Immature natural killer cell (primary cell): ENCODE data around the gene NIPAL3. TPM values are rescaled to one million over a fixed set of nuclear protein-coding genes. Genes with fewer than 3 reads are reported as not detected.

Experiments
- DNase-seq, 3 donors: peaks; one replicate each; pipeline ENCODE4 v3.0.0; 2022; ENCODE audit warnings: mixed read lengths in 1 of 3
- H3K27ac Mint-ChIP-seq, 6 donors: one replicate each; pipeline ENCODE4 v1.8.0; 2020; ENCODE audit warnings: mixed read lengths in 6 of 6, mild to moderate bottlenecking in 5 of 6, inconsistent platforms in 4 of 6, moderate library complexity in 3 of 6
- H3K27me3 Mint-ChIP-seq, 3 donors: one replicate each; pipeline ENCODE4 v1.8.0; 2020 to 2021; ENCODE audit warnings: low read depth in 3 of 3, mild to moderate bottlenecking in 3 of 3, mixed read lengths in 3 of 3, moderate library complexity in 3 of 3, inconsistent platforms in 1 of 3
- H3K36me3 Mint-ChIP-seq, 3 donors: one replicate each; pipeline ENCODE4 v1.8.0; 2020; ENCODE audit warnings: mixed read lengths in 3 of 3, inconsistent platforms in 2 of 3, mild to moderate bottlenecking in 2 of 3
- H3K4me1 Mint-ChIP-seq, 2 donors: one replicate each; pipeline ENCODE4 v1.8.0; 2020; ENCODE audit warnings: inconsistent platforms in 2 of 2, mild to moderate bottlenecking in 2 of 2, mixed read lengths in 2 of 2, moderate library complexity in 1 of 2
- H3K4me3 Mint-ChIP-seq, 5 donors: one replicate each; pipeline ENCODE4 v1.8.0; 2020; ENCODE audit warnings: mild to moderate bottlenecking in 5 of 5, mixed read lengths in 5 of 5, inconsistent platforms in 3 of 5, moderate library complexity in 3 of 5
- H3K9me3 Mint-ChIP-seq, 6 donors: one replicate each; pipeline ENCODE4 v1.8.0; 2020; ENCODE audit warnings: mild to moderate bottlenecking in 6 of 6, mixed read lengths in 6 of 6, inconsistent platforms in 4 of 6, moderate library complexity in 3 of 6
- polyA plus RNA-seq, 3 donors: library from polyadenylated mRNA; unstranded; fragments of 300-500 nt; fragmentation: Illumina TruSeq; gene quantifications; one replicate each; pipeline ENCODE4 v1.2.3, GENCODE V29; 2021

Gene NIPAL3
- polyA plus RNA-seq, 3 donors from 2014 or later = 23.9 to 42.3 (median 38.5) TPM

DNA sequence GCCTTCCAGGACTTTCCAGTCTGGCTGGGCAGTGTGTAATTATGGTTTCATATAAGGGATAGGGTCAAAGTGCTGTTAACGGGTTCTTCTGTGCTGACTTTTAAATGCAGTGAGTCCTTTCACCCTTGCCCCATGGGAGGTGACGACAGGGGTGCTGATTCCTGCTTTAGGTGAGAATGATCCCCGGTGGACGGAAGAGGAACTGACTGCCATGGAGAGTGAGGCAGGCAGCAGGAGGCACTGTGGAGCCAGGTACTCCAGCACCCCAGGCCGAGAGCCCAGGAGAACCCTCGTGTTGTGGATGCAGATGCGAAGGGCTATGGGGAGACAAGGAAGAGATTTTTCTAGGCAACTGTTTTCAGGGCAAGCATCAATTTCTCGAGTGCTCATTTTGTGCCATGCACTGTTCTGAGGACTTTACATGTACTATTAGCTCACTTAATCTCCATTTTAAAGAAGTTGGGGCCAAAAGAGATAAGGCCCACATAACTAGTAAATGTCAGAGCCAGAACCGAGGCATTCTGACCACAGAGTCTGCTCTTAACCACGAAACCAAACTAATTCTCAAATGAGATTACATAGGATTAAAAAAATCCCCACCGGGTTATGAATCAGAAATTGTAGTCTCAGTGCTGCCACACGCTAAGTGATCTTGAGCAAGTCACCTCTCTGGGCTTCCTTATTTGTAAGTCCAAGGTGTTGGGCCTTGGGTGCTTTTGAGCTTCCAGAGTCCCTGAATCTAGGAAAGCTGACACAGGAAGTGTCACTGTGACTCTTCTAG lies 30.3 kb upstream of the NIPAL3 start:
- Mint-ChIP-seq H3K36me3 (no peaks in the 10 kb centered on the region), H3K4me1 (peaks cover 0 to 3% of the 10 kb centered on the region in 2 donors), H3K9me3 (no peaks in the 10 kb centered on the region), H3K27me3 (peaks cover 0 to 4% (median 4%) of the 10 kb centered on the region in 3 donors), H3K27ac (peak overlapping the region in 1 of 6 donors; percentile 25), H3K4me3 (no peak overlapping the region)
- peak in 1 of 3 donors; percentile 5 for DNase-seq

DNA sequence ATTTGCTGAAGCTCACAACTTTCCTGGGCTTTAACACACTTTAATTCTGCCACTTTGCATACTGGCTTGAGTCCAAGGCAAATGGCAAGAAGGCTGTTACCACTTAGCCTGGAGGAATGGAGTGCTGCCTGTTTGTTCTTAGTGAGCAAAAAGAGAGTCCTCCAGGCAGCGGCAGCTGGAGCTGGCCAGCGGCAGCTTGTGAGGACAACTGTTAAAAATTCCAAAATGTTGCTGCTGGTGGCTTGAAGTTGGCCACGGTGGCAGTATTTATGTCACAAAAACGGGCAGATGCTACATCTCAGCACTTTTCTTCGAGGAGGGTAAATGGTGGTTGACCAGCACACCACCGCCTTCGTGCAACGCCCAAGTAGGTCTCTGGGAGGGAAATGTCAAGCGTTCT lies 29.4 kb upstream of the NIPAL3 start:
- H3K27ac Mint-ChIP-seq = no peak overlapping the region
- H3K4me1 Mint-ChIP-seq = peaks cover 2 to 4% of the 10 kb centered on the region in 2 donors
- H3K4me3 Mint-ChIP-seq = no peak overlapping the region
- H3K9me3 Mint-ChIP-seq = no peaks in the 10 kb centered on the region
- no peaks in the 10 kb centered on the region for H3K36me3 Mint-ChIP-seq
- DNase-seq = no peak
- peaks cover 1 to 5% (median 4%) of the 10 kb centered on the region in 3 donors for H3K27me3 Mint-ChIP-seq

GRCh38 chr1:24386931-24387330 lies 28.7 kb upstream of the NIPAL3 start:
- no peak for DNase-seq
- Mint-ChIP-seq H3K4me3 (no peak overlapping the region), H3K27ac (no peak overlapping the region)

GRCh38 chr1:24387636-24388175 lies 27.9 kb upstream of the NIPAL3 start:
- Mint-ChIP-seq H3K27ac (no peak overlapping the region), H3K4me3 (no peak overlapping the region), H3K27me3 (peaks cover 3 to 7% (median 5%) of the 10 kb centered on the region in 3 donors), H3K9me3 (no peaks in the 10 kb centered on the region), H3K4me1 (peaks cover 7 to 9% of the 10 kb centered on the region in 2 donors), H3K36me3 (no peaks in the 10 kb centered on the region)
- DNase-seq = no peak

More at GRCh38 chr1:24386931-24387330, 28.7 kb upstream of the NIPAL3 start:
- H3K9me3 Mint-ChIP-seq = no peaks in the 10 kb centered on the region
- H3K36me3 Mint-ChIP-seq = no peaks in the 10 kb centered on the region
- H3K4me1 Mint-ChIP-seq = peaks cover 7 to 8% of the 10 kb centered on the region in 2 donors
- H3K27me3 Mint-ChIP-seq = peaks cover 3 to 6% (median 3%) of the 10 kb centered on the region in 3 donors

DNA sequence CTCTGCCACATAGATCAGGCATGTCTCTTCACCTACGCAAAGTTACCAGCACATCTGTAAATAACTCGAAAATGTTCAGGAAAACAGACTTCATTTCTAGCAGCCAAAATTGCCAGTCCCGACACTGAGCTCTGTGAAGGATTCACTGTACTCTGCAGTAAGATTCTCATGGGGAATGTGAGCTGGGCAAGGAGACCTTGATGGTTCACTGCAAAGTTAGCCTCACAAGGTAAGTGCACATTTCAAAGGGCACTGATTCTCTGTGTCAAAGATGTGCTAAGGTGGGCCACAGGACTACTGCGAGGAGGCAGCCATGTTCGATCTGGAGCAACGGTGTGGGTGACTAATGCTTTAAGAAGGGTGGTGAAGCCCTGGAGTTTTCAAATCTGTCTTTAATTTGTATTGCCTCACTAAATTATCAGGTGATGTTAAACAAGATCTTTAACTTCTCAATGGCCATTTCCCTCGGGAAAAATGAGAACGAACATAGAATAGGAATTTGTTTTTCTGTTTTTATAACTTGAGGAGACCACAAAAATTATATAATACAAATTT lies 27.2 kb upstream of the NIPAL3 start:
- H3K36me3 Mint-ChIP-seq = no peaks in the 10 kb centered on the region
- peaks cover 3 to 7% (median 5%) of the 10 kb centered on the region in 3 donors for H3K27me3 Mint-ChIP-seq
- H3K4me1 Mint-ChIP-seq = peaks cover 7 to 9% of the 10 kb centered on the region in 2 donors
- no peaks in the 10 kb centered on the region for H3K9me3 Mint-ChIP-seq
- H3K27ac Mint-ChIP-seq = no peak overlapping the region
- no peak for DNase-seq
- no peak overlapping the region for H3K4me3 Mint-ChIP-seq

DNA sequence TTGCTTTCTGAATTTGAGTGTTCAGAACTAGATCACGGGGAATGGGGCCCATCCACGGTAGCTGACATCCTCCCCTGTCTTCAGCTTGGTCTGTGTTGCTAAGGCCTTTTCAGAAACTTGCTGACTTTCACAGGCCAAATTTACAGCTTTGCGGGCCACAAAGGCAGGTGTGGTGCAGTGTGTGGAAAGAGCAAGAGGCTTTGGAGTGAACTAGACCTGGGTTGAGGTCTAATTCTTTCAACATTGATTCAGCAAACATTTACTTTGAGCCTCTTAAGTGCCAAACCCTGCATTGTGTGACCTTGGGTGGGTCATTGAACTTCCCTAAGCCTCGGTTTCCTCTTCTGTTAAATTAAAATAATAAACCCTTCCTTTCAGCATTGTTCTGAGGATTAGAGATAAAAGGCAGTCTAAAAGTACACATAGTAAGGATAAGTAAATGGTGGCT lies 26.3 kb upstream of the NIPAL3 start:
- H3K27ac Mint-ChIP-seq = no peak overlapping the region
- H3K4me3 Mint-ChIP-seq = no peak overlapping the region
- peaks cover 7 to 9% of the 10 kb centered on the region in 2 donors for H3K4me1 Mint-ChIP-seq
- peaks cover 3 to 7% (median 3%) of the 10 kb centered on the region in 3 donors for H3K27me3 Mint-ChIP-seq
- no peak for DNase-seq
- no peaks in the 10 kb centered on the region for H3K36me3 Mint-ChIP-seq
- H3K9me3 Mint-ChIP-seq = no peaks in the 10 kb centered on the region

- H3K4me1 Mint-ChIP-seq = peaks cover 7% of the 10 kb centered on the region in 2 donors
- no peaks in the 10 kb centered on the region for H3K36me3 Mint-ChIP-seq
- H3K9me3 Mint-ChIP-seq = no peaks in the 10 kb centered on the region
- peak; percentile 51 to 75 (median 55) for DNase-seq
- H3K4me3 Mint-ChIP-seq = peak overlapping the region in 4 of 5 donors; percentile 7 to 87 (median 41)
- H3K27me3 Mint-ChIP-seq = peaks cover 3 to 4% (median 3%) of the 10 kb centered on the region in 3 donors
- peak overlapping the region in 4 of 6 donors; percentile 15 to 95 (median 72) for H3K27ac Mint-ChIP-seq
Measured at GRCh38 chr1:24390924-24391782, 24.4 kb upstream of the NIPAL3 start.

DNA sequence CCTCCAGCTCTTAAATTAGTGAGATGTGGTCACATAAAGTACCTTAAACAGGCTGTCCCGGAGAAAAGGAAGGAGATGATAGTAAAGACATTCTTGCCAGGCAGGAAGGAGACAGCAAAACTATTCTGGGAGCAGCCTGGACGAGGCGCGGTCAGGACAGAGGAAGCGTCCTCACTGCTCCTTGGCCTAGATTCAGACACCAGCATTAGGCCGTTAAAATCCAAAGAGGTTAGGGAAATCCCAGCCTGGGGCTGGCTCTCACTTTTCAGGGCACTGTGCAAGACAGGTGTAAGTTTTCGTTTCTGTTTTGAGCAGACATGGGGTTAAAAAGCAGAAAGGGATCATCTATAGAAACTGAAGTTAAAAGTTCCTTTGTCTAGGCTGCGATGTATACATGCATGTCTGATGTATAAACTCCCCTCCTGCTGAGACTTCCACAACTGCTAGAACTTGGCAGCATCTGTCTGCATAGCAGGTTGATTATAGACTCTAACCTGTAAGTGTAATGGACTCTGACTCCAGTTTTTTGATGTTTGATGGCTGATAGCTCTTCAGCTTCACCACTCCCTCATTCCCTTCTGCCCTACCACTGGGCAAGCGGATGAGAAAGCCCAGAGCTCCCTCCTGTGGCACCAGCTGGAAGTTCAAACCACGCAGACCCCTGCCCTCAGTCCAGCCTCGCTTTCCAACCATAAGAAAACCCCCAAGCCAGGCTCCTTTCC lies 23.6 kb upstream of the NIPAL3 start:
- Mint-ChIP-seq H3K27me3 (peaks cover 2 to 3% (median 3%) of the 10 kb centered on the region in 3 donors), H3K27ac (peak overlapping the region in 3 of 6 donors; percentile 15 to 95 (median 91)), H3K36me3 (no peaks in the 10 kb centered on the region), H3K4me3 (peak overlapping the region in 1 of 5 donors; percentile 87), H3K9me3 (no peaks in the 10 kb centered on the region), H3K4me1 (peaks cover 7% of the 10 kb centered on the region in 2 donors)
- peak in 1 of 3 donors; percentile 56 for DNase-seq

GRCh38 chr1:24392604-24392946 lies 23.0 kb upstream of the NIPAL3 start:
- Mint-ChIP-seq H3K4me1 (peaks cover 7% of the 10 kb centered on the region in 2 donors), H3K27me3 (peaks cover 2 to 3% (median 3%) of the 10 kb centered on the region in 3 donors), H3K4me3 (peak overlapping the region in 1 of 5 donors; percentile 87), H3K36me3 (no peaks in the 10 kb centered on the region), H3K27ac (peak overlapping the region in 1 of 6 donors; percentile 91), H3K9me3 (no peaks in the 10 kb centered on the region)
- DNase-seq = no peak

GRCh38 chr1:24392982-24393650 lies 22.5 kb upstream of the NIPAL3 start:
- Mint-ChIP-seq H3K9me3 (no peaks in the 10 kb centered on the region), H3K4me3 (no peak overlapping the region), H3K27ac (no peak overlapping the region), H3K36me3 (no peaks in the 10 kb centered on the region), H3K4me1 (peaks cover 7% of the 10 kb centered on the region in 2 donors), H3K27me3 (peaks cover 2 to 3% (median 3%) of the 10 kb centered on the region in 3 donors)
- DNase-seq = no peak

- Mint-ChIP-seq H3K27me3 (peaks cover 2 to 3% (median 3%) of the 10 kb centered on the region in 3 donors), H3K27ac (no peak overlapping the region), H3K4me3 (no peak overlapping the region), H3K9me3 (no peaks in the 10 kb centered on the region), H3K36me3 (no peaks in the 10 kb centered on the region), H3K4me1 (peaks cover 7% of the 10 kb centered on the region in 2 donors)
- DNase-seq = no peak
Measured at GRCh38 chr1:24393892-24394291, 21.7 kb upstream of the NIPAL3 start.

GRCh38 chr1:24400065-24400464 lies 15.5 kb upstream of the NIPAL3 start:
- Mint-ChIP-seq H3K27me3 (no peaks in the 10 kb centered on the region), H3K36me3 (peaks cover 0 to 3% (median 0%) of the 10 kb centered on the region in 3 donors), H3K4me3 (no peak overlapping the region), H3K9me3 (no peaks in the 10 kb centered on the region), H3K27ac (no peak overlapping the region), H3K4me1 (no peaks in the 10 kb centered on the region)
- no peak for DNase-seq
